Tibial artery (tissue), 4 donors: Measurements from ENCODE around the gene PRRC1.

Experiments
- DNase-seq, 2 donors: peaks; one replicate each; pipeline ENCODE4 v3.0.0-alpha.2; 2019
- H3K27ac ChIP-seq, 2 donors: fragments of 200-600 bp; sonication (generic) in 1 of 2; 1 replicate in 1 of 2; 2 replicates in 1 of 2; pipeline ENCODE4 v1.5.1; 2018 to 2019; ENCODE audit warnings: mild to moderate bottlenecking in 1 of 2
- H3K27me3 ChIP-seq, 2 donors: fragments of 200-600 bp; sonication (generic) in 1 of 2; one replicate each; pipeline versions ENCODE4 v1.5.1 to v1.6.0; 2016 to 2019
- H3K36me3 ChIP-seq, 3 donors: fragments of 200-600 bp; sonication (generic) in 2 of 3; one replicate each; pipeline ENCODE4 v1.5.1; 2016 to 2019; ENCODE audit warnings: mild to moderate bottlenecking in 2 of 3
- H3K4me1 ChIP-seq, 4 donors: fragments of 200-600 bp; sonication (generic) in 2 of 4; 1 replicate in 3 of 4; 2 replicates in 1 of 4; pipeline ENCODE4 v1.5.1; 2016 to 2019
- H3K4me3 ChIP-seq, 2 donors: fragments of 200-600 bp; sonication (generic) in 1 of 2; 1 replicate in 1 of 2; 2 replicates in 1 of 2; pipeline ENCODE4 v1.5.1; 2018 to 2019; ENCODE audit warnings: mild to moderate bottlenecking in 2 of 2
- H3K9me3 ChIP-seq, 3 donors: fragments of 200-600 bp; sonication (generic) in 1 of 3; one replicate each; pipeline ENCODE4 v1.5.1; 2016 to 2019
- CTCF ChIP-seq, 2 experiments: fragments of 200-600 bp in 1 of 2; fragments of 450-650 bp in 1 of 2; IDR thresholded peaks; one replicate each; pipeline ENCODE4 v1.5.1; 2017 to 2019; ENCODE audit warnings: antibody characterized with exemption in 2 of 2, mild to moderate bottlenecking in 1 of 2, moderate library complexity in 1 of 2
- intact Hi-C: fragments of 100-400 bp; cut with DNase I; formaldehyde crosslinking; loops from one replicate; pipeline ENCODE4 v1.15.0; 2023; ENCODE audit warnings: low total_unique reads

PRRC1 gene

GRCh38 chr5:127558273-127558672 is 40.8 kb downstream of the PRRC1 start:
- H3K9me3 ChIP-seq, result no peaks in the 10 kb centered on the region
- H3K4me3 ChIP-seq, result no peak overlapping the region
- H3K36me3 ChIP-seq, result peaks cover 11 to 21% (median 19%) of the 10 kb centered on the region in 3 donors
- DNase-seq, result no peak
- intact Hi-C loops, result no loop called here
- H3K27ac ChIP-seq, result no peak overlapping the region
- no peak for TF ChIP-seq CTCF (IDR thresholded peaks at IDR 0.05)
- H3K4me1 ChIP-seq, result no peaks in the 10 kb centered on the region
- no peaks in the 10 kb centered on the region for H3K27me3 ChIP-seq

- Histone ChIP-seq H3K27ac (no peak overlapping the region), H3K4me1 (no peaks in the 10 kb centered on the region), H3K9me3 (no peaks in the 10 kb centered on the region), H3K4me3 (no peak overlapping the region), H3K36me3 (peaks cover 0 to 8% (median 0%) of the 10 kb centered on the region in 3 donors), H3K27me3 (no peaks in the 10 kb centered on the region)
- no peak for TF ChIP-seq CTCF (IDR thresholded peaks at IDR 0.05)
- intact Hi-C loops, result no loop called here
- DNase-seq, result no peak
Measured at GRCh38 chr5:127561254-127561653, 43.8 kb downstream of the PRRC1 start.

GRCh38 chr5:127562252-127562651 is 44.8 kb downstream of the PRRC1 start:
- Histone ChIP-seq H3K4me3 (no peak overlapping the region), H3K9me3 (no peaks in the 10 kb centered on the region), H3K27ac (no peak overlapping the region), H3K36me3 (peaks cover 0 to 8% (median 0%) of the 10 kb centered on the region in 3 donors), H3K4me1 (no peaks in the 10 kb centered on the region), H3K27me3 (no peaks in the 10 kb centered on the region)
- intact Hi-C loops, result no loop called here
- TF ChIP-seq CTCF (IDR thresholded peaks at IDR 0.05), result no peak
- DNase-seq, result no peak

GRCh38 chr5:127563136-127563535 is 45.7 kb downstream of the PRRC1 start:
- no peak for DNase-seq
- no peaks in the 10 kb centered on the region for H3K4me1 ChIP-seq
- no peaks in the 10 kb centered on the region for H3K27me3 ChIP-seq
- TF ChIP-seq CTCF (IDR thresholded peaks at IDR 0.05), result no peak
- intact Hi-C loops, result no loop called here
- no peak overlapping the region for H3K4me3 ChIP-seq
- no peak overlapping the region for H3K27ac ChIP-seq
- H3K36me3 ChIP-seq, result peaks cover 0 to 8% (median 0%) of the 10 kb centered on the region in 3 donors
- no peaks in the 10 kb centered on the region for H3K9me3 ChIP-seq

- no peak overlapping the region for H3K27ac ChIP-seq
- no peaks in the 10 kb centered on the region for H3K27me3 ChIP-seq
- DNase-seq, result peak in 1 of 2 donors; percentile 27
- intact Hi-C loops, result no loop called here
- no peak overlapping the region for H3K4me3 ChIP-seq
- peak; percentile 57 to 62 for TF ChIP-seq CTCF (IDR thresholded peaks at IDR 0.05)
- H3K4me1 ChIP-seq, result no peaks in the 10 kb centered on the region
- H3K36me3 ChIP-seq, result no peaks in the 10 kb centered on the region
- H3K9me3 ChIP-seq, result no peaks in the 10 kb centered on the region
Measured at GRCh38 chr5:127564002-127564769, 46.7 kb downstream of the PRRC1 start.
